NB4 (cell line): ENCODE results near the gene JMY.

Experiments used
- CTCF ChIP-seq: IDR thresholded peaks from one replicate; pipeline ENCODE4 v1.5.1; 2012; ENCODE audit warnings: low read depth, low read length
- POLR2A ChIP-seq: IDR thresholded peaks from 2 replicates; pipeline ENCODE4 v1.6.1; 2011; ENCODE audit warnings: mild to moderate bottlenecking; ENCODE audit not compliant: insufficient read length; ENCODE audit errors: extremely low read depth

GRCh38 chr5:79259383-79259782 lies 23.5 kb downstream of the JMY start:
- TF ChIP-seq POLR2A (no peak), CTCF (no peak)
